NOMO-1 (cell line): ENCODE data around the gene R3HDM2.
A peak's percentile ranks its signal among the peaks of the same experiment; 100 is the strongest.
"Not testable (repeated sequence)": the region's sequence is repeated elsewhere in the genome, so short reads cannot be mapped to it uniquely, and the experiment has no call there.

Source experiments
- DNase-seq, 2 experiments: peaks; one replicate each; lab custom pipeline; 2025; ENCODE audit not compliant: unreplicated experiment in 2 of 2; lab: John Stamatoyannopoulos, UW

R3HDM2 gene

DNA sequence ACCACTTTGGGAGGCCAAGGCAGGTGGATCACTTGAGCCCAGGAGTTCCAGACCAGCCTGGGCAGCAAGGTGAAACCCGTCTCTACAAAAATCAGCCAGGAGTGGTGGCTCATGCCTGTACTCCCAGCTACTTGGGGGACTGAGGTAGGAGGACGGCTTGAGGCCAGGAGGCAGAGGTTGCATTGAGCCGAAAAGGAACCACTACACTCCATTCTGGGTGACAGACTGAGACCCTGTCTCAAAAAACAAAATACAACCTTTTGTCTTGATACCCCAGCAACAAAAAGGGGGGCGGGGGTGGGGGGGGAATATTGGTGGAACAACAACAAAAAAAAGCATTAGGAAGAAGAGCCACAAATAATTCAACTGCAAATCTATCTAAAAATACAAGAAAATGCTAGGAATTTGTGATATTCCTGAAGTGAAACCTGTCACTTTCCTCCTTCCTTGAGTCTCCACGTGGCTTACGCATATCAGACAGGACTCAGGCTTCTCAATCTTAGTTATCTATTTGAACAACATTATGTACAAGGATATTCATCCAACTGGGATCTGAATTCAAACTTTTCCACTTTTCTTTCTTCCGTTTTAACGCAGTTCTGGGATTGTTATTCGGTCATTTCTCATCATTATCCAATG, 1.3 kb downstream of the R3HDM2 start:
- DNase-seq: peak in 1 of 2 experiments; percentile 38

DNA sequence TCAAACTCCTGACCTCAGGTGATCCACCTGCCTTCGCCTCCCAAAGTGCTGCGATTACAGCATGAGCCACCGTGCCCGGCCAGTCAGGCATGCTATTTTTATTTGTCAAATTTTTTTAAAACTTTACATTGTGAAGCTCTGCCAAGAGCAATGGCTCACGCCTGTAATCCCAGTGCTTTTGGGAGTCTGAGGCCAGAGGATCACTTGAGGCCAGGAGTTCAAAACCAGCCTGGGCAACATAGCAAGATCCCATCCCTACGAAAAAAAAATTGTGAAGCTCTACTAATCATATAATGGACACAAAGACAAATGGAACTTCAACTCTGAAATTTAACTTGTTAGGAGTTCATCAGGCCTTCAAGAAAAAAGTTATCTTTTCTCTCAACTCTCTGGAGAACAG, 1.9 kb downstream of the R3HDM2 start:
- DNase-seq: no peak

DNA sequence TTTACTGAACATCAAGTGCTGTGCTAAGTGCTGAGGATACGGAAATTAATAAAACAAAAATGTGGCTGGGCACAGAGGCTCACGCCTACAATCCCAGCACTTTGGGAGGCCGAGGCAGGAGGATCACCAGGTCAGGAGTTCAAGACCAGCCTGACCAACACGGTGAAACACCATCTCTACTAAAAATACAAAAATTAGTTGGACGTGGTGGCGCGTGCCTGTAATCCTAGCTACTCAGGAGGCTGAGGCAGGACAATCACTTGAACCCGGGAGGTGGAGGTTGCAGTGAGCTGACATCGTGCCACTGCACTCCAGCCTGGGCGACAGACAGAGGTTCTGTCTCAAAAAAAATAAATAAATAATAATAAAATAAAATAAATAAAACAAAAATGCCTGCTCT, 3.9 kb downstream of the R3HDM2 start:
- DNase-seq: not testable (repeated sequence)

DNA sequence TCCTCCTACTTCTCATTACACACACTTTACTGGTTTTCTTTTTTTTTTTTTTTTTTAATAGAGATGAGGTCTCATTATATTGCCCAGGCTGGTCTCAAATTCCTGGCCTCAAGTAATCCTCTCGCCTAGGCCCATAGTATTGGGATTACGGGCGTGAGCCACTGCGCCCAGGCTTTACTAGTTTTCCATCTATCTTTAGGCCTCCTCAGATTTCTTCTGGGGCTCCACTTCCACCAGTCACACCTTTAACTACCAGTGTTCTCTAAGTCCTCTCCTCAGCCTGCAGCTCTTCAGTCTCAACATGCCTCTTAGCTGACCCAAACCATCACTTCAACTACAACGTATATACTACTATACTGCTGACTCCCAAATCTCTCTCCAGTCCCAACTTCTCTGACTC, 10.4 kb downstream of the R3HDM2 start:
- no peak for DNase-seq

DNA sequence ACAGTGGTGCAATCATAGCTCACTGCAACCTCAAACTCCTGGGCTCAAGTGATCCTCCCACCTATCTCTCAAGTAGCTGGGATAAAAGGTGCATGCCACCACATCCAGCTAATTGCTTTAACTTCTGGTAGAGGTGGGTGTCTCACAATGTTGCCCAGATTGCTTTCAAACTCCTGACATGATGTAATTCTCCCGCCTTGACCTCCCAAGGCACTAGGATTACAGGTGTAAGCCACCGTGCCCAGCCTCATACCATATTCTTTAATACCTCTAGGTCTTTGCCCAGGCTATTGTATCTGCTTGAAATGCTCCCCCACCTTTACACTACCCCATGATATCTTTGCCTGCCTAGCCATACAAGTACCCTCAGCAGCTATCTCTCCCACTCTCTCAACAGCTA, 11.3 kb downstream of the R3HDM2 start:
- DNase-seq: no peak

DNA sequence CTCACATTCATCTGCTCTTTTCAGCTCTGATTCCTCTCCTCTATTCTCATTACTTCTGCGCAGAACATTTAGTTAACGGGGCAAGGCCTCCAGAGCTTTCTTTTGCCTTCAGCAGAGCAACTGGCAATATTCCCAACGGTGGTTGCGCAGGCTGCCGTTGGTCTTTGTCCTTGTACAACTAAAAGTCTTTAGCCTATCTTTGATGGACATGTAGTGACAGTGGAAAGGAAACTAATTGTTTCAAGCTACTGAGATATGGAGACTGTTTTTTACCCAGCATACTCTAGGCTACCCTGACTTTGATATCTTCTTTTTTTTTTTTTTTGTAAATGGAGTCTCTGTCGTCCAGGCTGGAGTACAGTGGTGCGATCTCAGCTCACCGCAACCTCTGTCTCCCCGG, 12.6 kb downstream of the R3HDM2 start:
- DNase-seq: no peak

DNA sequence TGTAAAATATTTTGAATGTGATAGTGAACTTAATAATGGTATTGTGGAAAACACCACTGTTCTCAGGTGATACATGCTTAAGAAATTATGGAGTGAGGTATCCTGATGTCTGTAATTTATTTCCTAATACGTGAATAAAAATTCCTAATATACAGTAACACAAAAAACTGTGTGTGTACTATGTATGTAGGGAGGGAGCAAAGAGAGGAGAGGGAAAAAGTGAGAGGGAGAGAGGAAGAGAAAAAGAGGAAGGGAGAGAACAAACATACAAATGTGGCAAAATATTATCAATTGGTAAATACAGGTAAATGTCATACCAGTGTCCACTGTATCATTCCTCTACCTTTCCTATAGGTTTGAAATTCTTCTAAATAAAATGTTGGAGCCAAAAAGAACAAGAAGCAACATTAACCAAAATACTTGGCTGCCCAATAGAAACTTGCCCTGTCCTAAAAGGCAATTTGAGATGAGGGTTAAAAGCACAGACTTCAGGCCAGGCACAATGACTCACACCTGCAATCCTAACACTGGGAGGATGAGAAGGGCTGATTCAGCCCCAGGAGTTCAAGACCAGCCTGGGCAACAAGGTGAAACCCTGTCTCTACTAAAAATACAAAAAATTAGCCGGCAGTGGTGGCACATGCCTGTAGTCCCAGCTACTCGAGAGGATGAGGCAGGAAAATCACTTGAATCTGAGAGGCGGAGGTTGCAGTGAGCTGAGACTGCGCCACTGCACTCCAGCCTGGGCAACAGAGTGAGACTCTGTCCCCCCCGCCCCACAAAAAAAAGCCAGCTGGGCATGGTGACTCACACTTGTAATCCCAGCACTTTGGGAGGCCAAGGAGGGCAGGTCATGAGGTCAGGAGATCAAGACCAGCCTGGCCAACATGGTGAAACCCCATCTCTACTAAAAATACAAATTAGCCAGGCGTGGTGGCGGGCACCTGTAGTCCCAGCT, 14.5 kb downstream of the R3HDM2 start:
- DNase-seq: no peak

DNA sequence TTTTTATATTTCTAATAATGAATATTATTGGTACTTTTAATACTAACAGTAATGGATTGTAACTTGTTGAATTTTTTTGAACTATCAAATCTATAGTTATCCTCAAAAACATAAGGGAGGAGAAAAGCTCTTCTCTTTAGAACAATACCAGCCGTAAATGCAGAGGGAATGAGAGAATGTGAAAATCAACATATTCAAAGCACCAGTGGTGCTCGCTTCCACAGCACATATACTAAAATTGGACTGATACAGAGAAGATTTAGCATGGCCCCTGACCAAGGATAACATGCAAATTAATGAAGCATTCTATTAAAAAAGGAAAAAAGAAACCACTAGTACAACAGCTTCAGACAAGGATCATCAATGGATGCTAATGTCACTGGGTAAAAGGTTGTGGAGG, 15.8 kb downstream of the R3HDM2 start:
- DNase-seq: no peak

DNA sequence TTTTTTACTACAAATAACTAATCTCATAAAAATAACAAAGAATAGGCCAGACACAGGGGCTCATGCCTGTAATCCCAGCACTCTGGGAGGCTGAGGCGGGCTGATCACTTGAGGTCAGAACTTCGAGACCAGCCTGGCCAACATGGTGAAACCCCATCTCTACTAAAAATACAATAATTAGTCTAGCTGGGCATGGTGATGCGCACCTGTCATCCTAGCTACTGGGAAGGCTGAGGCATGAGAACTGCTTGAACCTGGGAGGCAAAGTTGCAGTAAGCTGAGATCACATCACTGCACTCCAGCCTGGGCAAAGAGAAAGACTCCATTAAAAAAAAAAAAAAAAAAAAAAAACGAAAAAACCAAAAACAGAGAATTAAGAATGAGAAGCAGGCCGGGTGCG, 16.7 kb downstream of the R3HDM2 start:
- DNase-seq: not testable (repeated sequence)

DNA sequence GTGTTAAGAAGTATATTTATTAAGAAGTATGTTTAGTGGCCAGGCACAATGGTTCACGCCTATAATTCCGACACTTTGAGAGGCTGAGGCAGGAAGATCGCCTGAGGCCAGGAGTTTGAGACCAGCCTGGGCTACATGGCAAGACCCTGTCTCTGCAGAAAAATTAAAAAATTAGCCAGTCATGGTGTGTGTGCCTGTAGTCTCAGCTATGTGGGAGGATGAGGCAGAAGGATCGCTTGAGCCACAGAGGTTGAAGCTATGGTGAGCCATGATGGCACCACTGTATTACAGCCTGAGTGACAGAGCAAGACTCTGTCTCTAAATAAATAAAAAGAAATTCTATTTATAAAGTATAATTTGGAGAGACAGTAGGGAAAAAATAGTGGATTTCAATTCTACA, 20.3 kb downstream of the R3HDM2 start:
- DNase-seq: no peak

DNA sequence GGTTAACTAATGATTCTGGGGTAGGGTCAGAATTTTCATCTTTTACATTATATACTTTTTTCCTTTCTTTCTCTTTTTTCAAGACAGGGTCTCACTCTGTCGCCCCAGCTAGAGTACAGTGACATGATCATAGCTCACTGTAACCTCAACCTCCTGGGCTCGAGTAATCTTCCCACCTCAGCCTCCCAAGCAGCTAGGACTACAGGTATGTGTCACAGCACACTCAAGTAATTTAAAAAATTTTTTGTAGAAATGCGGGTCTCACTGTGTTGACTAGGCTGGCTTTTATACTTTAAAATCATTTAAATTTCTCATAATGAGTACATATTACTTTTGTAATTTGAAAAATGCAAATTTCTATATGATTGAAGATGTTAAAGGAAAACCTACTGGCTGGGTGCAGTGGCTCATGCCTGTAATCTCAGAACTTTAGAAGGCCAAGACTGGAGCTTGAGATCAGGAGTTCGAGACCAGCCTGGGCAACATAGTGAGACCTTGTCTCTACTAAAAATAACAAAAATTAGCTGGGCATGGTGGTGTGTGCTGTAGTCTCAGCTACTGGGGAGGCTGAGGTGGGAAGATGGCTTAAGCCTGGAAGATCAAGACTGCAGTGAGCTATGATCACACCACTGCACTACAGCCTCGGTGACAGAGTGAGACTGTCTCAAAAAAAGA, 25.7 kb downstream of the R3HDM2 start:
- DNase-seq: no peak

DNA sequence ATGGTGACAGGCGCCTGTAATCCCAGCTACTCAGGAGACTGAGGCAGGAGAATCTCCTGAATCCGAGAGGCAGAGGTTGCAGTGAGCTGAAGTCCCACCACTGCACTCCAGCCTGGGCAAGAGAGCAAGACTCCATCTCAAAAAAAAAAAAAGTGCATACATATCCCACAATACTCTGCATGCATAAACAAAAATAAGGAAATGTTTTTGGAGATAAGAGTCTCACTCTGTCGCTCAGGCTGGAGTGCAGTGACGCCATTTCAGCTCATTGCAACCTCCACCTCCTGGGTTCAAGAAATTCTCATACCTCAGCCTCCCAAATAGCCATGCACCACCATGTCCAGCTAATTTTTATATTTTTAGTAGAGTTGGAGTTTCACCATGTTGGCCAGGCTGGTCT, 28.7 kb downstream of the R3HDM2 start:
- not testable (repeated sequence) for DNase-seq

DNA sequence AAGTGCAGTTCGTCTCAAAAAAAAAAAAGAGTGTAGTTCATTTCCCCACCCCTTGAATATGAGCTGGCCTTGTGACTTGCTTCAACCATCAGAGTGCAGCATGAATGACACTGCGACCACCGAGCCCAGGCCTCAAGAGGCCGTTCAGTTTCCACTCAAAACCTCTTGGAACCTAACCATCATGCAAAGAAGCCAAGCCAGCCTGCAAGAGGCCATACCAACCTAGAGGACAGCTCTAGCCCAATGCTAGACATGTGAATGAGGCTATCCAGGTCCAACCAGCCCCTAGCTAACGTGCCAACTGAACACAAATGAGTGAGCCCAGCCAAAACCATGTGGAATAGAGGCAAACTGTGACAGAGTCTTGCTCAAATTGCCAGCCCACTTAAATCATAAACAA, 29.7 kb downstream of the R3HDM2 start:
- DNase-seq: no peak

DNA sequence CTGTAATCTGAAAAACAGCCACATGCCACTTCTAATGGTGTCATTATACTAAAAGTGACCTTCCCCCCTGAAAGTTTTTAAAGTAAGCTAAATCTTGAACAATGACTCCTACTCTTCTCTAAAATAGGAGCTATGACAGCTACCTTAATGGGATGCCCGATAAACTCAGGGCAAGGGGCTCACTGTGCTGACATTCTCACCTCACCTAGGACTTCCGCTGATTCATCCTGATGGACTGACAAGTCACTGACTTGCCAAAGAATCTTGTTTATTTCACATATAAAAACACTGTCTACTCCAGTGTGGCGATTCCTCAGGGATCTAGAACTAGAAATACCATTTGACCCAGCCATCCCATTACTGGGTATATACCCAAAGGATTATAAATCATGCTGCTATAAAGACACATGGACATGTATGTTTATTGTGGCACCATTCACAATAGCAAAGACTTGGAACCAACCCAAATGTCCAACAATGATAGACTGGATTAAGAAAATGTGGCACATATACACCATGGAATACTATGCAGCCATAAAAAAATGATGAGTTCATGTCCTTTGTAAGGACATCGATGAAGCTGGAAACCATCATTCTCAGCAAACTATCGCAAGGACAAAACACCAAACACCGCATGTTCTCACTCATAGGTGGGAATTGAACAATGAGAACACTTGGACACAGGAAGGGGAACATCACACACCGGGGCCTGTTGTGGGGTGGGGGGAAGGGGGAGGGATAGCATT, 31.0 kb downstream of the R3HDM2 start:
- not testable (repeated sequence) for DNase-seq

DNA sequence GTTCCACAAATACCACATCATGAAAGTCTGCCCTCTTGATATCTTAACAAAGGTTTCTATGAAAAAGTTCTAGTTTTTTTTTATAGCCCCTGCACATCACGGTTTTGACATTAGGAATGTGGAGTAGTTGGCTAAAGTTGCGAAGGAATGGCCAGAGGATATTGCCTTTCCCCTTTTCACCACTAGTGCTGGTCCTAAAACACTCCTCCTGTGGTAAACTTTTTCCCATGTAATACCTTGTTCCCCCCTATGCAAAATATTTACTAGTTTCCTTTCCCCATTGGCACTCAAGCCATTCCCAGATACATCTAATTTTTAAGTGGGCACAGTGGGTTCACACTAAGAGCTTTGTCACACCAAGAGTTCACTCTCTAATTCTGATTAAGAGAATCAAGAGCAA, 33.4 kb downstream of the R3HDM2 start:
- DNase-seq: no peak

DNA sequence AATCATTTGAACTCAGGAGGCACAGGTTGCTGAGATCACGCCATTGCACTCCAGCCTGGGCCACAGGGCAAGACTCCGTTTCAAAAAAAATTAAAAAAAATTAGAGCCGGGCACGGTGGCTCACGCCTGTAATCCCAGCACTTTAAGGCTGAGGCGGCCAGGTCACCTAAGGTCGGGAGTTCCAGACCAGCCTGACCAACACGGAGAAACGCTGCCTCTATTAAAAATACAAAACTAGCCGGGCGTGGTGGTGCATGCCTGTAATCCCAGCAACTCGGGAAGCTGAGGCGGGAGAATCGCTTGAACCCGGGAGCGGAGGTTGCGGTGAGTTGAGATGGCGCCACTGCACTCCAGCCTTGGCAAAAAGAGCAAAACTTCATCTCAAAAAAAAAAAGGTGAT, 35.7 kb downstream of the R3HDM2 start:
- no peak for DNase-seq

DNA sequence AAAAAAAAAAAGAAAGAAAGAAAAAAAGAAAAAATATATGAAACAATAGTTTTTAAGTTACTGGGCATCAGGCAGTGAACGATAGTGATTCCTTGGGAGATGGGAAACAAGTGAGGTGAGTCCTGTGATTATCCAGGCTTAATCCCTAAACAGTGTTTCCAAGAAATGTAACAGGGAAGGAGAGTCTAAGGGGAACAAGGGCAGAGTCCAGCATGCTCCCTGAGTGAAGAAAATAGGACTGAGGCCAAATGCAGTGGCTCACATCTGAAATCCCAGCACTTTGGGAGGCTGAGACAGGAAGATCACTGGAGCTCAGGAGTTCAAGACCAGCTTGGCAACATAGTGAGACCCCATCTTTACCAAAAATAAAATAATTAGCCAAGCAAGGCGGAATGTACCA, 40.7 kb downstream of the R3HDM2 start:
- DNase-seq: no peak

DNA sequence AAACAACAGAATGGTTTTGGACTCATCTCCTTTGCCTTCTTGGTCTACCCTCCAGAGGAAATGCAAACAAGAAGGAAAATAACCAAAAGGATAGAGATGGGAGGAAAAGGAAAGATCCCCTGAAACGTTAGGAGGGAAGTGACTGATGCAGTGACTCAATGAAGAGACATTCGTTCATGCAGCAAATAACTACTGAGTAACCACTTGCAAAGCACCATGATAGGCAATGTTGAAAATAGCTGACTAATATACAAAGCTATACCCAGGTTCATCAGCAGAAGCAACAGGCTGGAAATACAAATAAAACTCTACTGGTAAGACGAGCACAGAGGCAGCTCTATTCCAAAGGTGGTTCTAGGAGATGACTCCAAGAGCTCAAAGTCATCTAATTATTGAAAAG, 41.8 kb downstream of the R3HDM2 start:
- DNase-seq: no peak

DNA sequence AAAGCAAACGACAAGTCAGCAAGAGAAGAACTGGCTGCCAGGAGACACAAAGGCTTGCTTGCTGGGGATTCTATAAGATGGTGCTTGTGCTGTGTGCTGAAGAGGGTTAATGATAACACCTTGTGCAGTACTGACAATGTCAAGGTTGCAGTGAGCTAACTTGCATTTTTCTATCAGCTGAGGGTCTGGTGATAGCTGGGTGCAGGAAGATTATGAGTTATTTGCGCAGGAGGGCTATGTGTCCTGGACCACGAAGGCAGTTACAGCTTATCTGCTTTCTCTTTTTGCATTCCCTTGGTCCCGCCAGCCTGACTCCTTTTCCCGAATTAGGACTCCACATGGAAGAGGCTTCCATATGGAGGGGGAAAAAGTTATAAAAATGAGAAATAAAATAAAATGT, 42.4 kb downstream of the R3HDM2 start:
- DNase-seq: no peak

DNA sequence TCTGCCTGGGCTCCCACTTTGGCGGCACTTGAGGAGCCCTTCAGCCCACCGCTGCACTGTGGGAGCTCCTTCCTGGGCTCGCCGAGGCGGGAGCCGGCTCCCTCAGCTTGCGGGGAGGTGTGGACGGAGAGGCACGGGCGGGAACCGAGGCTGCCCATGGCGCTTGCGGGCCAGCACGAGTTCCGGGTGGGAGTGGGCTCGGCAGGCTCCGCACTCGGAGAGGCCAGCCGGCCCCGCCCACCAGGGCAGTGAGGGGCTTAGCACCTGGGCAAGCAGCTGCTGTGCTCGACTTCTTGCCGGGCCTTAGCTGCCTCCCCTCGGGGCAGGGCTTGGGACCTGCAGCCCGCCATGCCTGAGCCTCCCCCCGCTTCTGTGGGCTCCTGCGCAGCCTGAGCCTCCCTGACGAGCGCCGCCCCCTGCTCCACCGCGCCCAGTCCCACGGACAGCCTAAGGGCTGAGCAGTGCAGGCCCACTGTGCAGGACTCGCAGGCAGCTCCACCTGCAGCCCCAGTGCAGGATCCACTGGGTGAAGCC, 44.6 kb downstream of the R3HDM2 start:
- DNase-seq: no peak

DNA sequence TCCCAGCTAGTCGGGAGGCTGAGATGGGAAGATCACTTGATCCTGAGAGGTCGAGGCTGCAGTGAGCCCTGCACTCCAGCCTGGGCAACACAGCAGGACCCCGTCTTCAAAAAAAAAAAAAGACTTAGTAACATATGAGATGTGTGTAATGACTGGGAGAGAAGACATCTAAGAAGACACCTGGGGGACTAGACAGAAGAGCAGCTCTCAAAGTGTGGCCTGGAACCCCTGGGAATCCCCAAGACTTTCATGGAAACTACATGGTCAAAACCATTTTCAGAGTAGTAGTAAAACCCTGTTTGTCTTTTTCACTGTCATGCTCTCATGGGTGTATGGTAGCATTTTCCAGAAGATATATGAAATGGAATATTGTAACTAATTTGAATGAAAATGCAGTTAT, 45.3 kb downstream of the R3HDM2 start:
- no peak for DNase-seq
